Smooth muscle cell of the coronary artery (primary cell): Measurements from ENCODE around the gene AKAP5. TPM values are rescaled to one million over a fixed set of nuclear protein-coding genes. Genes with fewer than 3 reads are reported as not detected.

Experiments
- total RNA-seq: library from RNA; depleted of rRNA; stranded (reverse); fragments of >200 nt; gene quantifications from 2 replicates; pipeline ENCODE4 v1.2.3, GENCODE V29; 2014; ENCODE audit warnings: low replicate concordance

The AKAP5 gene
- total RNA-seq = 0.12 and 1.2 TPM in 2 replicates

GRCh38 chr14:64465191-64465822, at the start of gene AKAP5:
TSS of gene AKAP5 (plus strand) at chr14:64465499. CDS start at chr14:64468395, 2,896 bp downstream.

GRCh38 chr14:64503434-64504309, 38.4 kb downstream of the AKAP5 start, which contains the start of gene ZBTB25:
TSS of gene ZBTB25 (minus strand) at chr14:64503838. CDS start at chr14:64490533, 13,305 bp downstream.

GRCh38 chr14:64504310-64504896, 39.1 kb downstream of the AKAP5 start, which contains the start of gene ZBTB1:
TSS of gene ZBTB1 (plus strand) at chr14:64504770. CDS start at chr14:64521505, 16,735 bp downstream.

Other genes starting within 250 kb of the AKAP5 start
- 0.12 TPM in 1 of 2 replicates, not detected in the other for gene ESR2, start 171.1 kb upstream of the AKAP5 start, total RNA-seq
- 38.9 and 41.8 TPM in 2 replicates for gene MTHFD1, start 77.1 kb upstream of the AKAP5 start, total RNA-seq
- 2.9 and 3.5 TPM in 2 replicates for gene ZBTB25, start 38.3 kb downstream of the AKAP5 start, total RNA-seq
- 23.3 and 28.3 TPM in 2 replicates for gene ZBTB1, start 39.3 kb downstream of the AKAP5 start, total RNA-seq
- gene HSPA2, start 75.2 kb downstream of the AKAP5 start, total RNA-seq = 2.9 and 5.4 TPM in 2 replicates
- 0.53 and 0.82 TPM in 2 replicates for gene PPP1R36, start 84.5 kb downstream of the AKAP5 start, total RNA-seq
- gene PLEKHG3, start 238.9 kb downstream of the AKAP5 start, total RNA-seq = 6.2 and 6.3 TPM in 2 replicates